RWPE1 (cell line): ENCODE data around the gene STAMBP.
"Not testable (repeated sequence)": the region's sequence is repeated elsewhere in the genome, so short reads cannot be mapped to it uniquely, and the experiment has no call there.

ENCODE experiments used
- CTCF ChIA-PET: fragments of 350-600 bp; sonication (Branson Sonifier 250); formaldehyde crosslinking; extraction: SDS; loops from one replicate; lab custom pipeline; 2021; lab: Yijun Ruan, JAX
- POLR2A ChIA-PET: fragments of 400-600 bp; formaldehyde crosslinking; extraction: SDS; loops from one replicate; lab custom pipeline; 2020; ENCODE audit warnings: antibody characterized with exemption; ENCODE audit not compliant: low non-redundant PET; lab: Yijun Ruan, JAX
- DNase-seq: peaks from one replicate; pipeline ENCODE4 v3.0.0; 2012; ENCODE audit warnings: low spot score
- H3K27ac ChIP-seq: fragments of 450-650 bp; 2 replicates; pipeline ENCODE4 v1.5.1; 2017
- TF ChIP-seq, protein P1 (sequence below): fragments of 450-650 bp; conservative IDR thresholded peaks from 2 replicates; pipeline ENCODE4 v1.5.1; 2017; ENCODE audit warnings: low read depth, mild to moderate bottlenecking

Gene STAMBP

DNA sequence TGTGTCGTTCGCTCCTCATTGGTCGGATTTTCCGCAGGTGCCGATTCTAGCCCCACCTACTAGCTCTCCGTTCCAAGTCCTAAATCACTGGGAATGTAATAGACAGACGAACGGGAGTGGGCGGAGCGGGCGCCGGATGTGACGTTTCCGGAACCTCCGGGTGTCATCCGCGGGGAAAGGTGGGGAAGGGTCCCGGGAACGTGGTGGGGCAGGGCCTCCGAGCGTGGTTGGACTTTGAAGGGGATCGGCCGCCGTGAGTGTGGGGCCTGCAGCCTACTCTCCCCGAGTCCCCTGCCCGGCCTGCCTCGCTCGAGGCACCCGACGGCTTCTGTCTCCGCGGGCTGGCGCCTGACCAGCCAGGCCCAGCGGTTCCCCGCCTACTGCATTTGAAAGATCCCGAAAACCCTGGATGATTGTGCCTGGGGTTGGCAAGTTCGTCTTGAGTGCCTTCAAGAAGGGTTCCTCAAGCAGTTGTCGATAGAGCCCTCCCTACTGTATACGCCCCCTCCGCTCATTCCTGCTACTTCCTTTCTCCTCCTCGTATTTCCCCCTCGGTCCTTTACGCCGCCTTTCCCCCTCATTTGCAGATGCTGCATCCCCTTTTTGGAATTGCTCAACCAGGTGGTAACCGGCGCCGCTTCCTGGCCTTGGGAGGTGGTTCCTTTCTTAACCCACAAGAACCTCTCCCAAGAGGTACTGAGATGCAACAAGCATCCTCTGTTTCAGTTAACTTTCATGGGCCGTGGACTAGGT, at the start of gene STAMBP:
Gene STAMBP, plus strand, starts transcription at position 144 of the 753 bp plus-strand sequence. CDS start 1,896 bp downstream, outside the sequence.
- ChIA-PET CTCF (interaction anchor here (0.6 to 1.2 kb wide), 2 partner anchors 292 to 322 kb away, joined by 3 to 4 read pairs; no protein-coding TSS in a partner anchor), POLR2A (interaction anchor here (0.5 kb wide), 1 partner anchor 125 kb away, joined by 8 read pairs; no protein-coding TSS in a partner anchor)
- peak; percentile 97 for DNase-seq
- TF ChIP-seq, protein P1, sequence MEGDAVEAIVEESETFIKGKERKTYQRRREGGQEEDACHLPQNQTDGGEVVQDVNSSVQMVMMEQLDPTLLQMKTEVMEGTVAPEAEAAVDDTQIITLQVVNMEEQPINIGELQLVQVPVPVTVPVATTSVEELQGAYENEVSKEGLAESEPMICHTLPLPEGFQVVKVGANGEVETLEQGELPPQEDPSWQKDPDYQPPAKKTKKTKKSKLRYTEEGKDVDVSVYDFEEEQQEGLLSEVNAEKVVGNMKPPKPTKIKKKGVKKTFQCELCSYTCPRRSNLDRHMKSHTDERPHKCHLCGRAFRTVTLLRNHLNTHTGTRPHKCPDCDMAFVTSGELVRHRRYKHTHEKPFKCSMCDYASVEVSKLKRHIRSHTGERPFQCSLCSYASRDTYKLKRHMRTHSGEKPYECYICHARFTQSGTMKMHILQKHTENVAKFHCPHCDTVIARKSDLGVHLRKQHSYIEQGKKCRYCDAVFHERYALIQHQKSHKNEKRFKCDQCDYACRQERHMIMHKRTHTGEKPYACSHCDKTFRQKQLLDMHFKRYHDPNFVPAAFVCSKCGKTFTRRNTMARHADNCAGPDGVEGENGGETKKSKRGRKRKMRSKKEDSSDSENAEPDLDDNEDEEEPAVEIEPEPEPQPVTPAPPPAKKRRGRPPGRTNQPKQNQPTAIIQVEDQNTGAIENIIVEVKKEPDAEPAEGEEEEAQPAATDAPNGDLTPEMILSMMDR = no peak
- H3K27ac ChIP-seq = peak within 1 kb of the TSS; percentile 93

DNA sequence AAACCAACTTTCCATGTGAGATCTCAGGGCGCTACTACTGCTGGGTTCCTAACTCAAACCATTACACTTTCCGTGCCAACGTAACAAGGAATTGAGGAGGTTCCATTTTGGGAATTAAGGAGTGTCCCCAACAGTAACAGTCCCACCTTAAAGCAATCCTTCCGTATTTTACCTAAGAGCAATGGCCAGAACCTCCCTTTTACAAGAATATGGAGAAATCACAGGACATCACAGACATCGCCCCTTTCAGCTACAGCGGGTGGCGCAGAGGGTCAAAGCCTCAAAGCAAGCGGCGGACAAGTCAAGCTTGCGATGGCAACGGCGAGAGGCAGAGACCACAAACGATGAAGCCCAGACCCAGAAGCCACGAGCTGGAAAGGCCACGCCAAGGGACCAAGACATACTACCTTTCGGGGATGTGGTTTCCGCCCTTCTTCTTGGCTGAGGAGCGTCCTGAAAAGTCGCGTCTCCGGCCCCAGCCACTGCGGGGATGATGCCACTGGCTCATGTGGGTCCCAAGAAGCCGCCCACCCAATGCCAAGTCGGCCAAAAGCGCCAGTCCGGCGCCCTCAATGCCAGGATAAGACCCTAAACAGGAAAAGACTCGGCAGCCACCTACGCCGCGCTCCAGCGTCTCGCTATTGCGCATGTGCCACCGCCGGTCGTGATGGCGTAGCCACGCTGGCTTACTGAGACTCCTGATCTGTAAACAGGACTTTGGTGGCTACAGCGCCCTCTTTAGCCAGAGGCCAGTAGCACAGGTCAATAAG, 49.1 kb upstream of the STAMBP start, which contains the start of gene DUSP11:
Gene DUSP11, minus strand, starts transcription at position 637 of the 770 bp plus-strand sequence. Its CDS starts 129 bp downstream, at position 508.
- peak; percentile 90 for DNase-seq
- H3K27ac ChIP-seq = peak within 1 kb of the TSS; percentile 81
- TF ChIP-seq, protein P1 = peak; percentile 92
- ChIA-PET POLR2A (interaction anchor here (0.6 kb wide), 1 partner anchor 9 kb away, joined by 5 read pairs; no protein-coding TSS in a partner anchor), CTCF (interaction anchor here (0.5 to 0.9 kb wide), 3 partner anchors 151 to 481 kb away, joined by 3 to 8 read pairs (median 6); no protein-coding TSS in a partner anchor)

DNA sequence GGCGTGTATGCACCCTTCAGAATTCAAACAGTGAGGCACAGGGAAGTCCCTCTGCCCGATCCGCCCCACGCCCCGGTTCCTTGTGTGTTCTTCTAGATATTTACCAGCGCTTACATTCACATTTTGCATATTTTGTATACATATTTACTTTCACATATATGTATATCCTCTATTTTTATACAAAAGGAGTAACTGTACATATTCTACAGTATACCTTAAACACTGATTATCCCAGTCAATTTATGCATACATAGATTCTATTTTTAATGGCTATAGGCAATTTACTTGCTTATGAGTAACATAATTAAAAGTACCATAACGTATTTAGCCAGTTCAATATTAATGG, 48.6 kb upstream of the STAMBP start:
- TF ChIP-seq, protein P1 = peak; percentile 49
- peak overlapping the region; percentile 81 for H3K27ac ChIP-seq
- CTCF ChIA-PET = interaction anchor here (0.9 kb wide), 1 partner anchor 481 kb away, joined by 6 read pairs; no protein-coding TSS in a partner anchor
- POLR2A ChIA-PET = no interaction called here
- no peak for DNase-seq

DNA sequence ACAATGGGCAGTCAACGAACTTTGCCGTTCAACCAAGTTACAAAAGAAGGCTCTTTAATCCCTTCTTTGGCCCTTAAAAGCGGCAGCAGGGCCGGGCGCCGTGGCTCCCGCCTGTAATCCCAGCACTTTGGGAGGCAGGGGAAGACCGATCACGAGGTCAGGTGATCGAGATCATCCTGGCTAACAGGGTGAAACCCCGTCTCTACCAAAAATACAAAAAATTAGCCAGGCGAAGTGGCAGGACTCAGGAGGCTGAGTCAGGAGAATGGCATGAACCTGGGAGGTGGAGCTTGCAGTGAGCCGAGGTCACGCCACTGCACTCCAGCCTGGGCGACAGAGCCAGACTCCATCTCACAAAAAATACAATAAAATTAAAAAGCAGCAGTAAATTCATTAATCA, 45.4 kb upstream of the STAMBP start:
- POLR2A ChIA-PET, DNase-seq, CTCF ChIA-PET: not testable (repeated sequence)
- peak overlapping the region; percentile 47; the same call in 1 of the 2 replicates for H3K27ac ChIP-seq

DNA sequence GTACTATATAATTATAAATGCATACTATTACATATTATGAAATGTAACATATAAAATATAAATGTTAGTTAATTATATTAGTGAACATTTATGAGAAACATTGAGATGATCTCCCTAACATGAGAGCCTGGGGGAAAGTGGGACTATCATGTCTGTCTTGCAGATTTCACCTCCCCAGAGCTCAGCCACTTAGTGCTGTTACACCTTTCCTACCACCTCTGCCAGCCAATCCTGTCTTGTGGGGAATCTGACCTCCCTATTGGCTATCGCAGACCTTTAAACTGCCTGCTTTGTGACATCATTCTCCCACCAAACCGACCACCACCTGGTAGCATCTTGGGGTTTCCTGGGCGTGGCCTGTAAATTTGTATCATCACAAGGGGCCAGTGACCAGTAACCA, 44.9 kb upstream of the STAMBP start, which contains the start of gene C2orf78:
Gene C2orf78, plus strand, starts transcription at position 301 of the 400 bp plus-strand sequence. CDS start 127 bp downstream, outside the sequence.
- POLR2A ChIA-PET, CTCF ChIA-PET, DNase-seq: not testable (repeated sequence)
- peak within 1 kb of the TSS; percentile 47; the same call in 1 of the 2 replicates for H3K27ac ChIP-seq

DNA sequence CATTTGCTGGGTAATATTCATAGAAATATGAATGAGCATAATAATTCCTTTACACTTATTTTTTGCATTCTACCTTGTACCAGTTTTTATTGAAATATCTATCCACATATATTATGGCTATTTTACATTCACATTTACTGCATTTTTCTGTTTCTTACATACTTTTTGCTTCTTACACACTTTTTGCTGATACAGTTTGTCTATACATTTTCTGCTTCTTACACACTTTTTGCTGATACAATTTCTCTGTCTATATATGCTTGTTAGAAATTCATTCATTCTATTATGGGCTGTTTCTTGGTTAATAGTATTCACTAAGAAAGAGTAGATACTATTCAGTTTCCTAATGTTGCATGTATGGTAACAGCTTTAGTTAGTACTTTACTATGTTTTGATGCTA, 16.9 kb upstream of the STAMBP start:
- CTCF ChIA-PET = interaction anchor here (0.6 kb wide), 1 partner anchor 1193 kb away, joined by 3 read pairs; no protein-coding TSS in a partner anchor

DNA sequence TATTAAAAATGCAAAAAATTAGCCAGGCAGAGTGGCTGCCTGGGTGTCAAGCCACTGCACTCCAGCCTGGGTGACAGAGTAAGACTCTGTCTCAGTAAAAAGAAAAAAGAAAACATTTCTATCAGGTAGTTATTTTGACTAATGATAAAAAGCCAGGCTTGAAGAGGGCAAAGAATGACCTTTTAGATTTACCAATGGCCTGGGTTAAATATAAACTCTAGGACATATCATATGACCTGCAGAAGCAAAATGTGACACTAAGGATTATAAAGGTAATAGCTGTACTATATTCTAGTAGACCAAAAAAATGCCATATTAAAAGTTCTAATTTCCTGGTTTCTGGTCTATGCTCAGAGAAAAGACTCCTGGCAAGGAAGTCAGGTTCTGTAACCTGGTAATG, 16.1 kb upstream of the STAMBP start:
- DNase-seq = no peak
- ChIA-PET CTCF (no interaction called here), POLR2A (no interaction called here)
- TF ChIP-seq, protein P1 = no peak
- H3K27ac ChIP-seq = no peak overlapping the region

More for the DNA sequence above, 16.9 kb upstream of the STAMBP start:
- POLR2A ChIA-PET = no interaction called here
- no peak overlapping the region for H3K27ac ChIP-seq
- TF ChIP-seq, protein P1 = no peak
- DNase-seq = no peak
